K562 (cell line): Measurements from ENCODE around the gene TMF1. TPM values are rescaled to one million over a fixed set of nuclear protein-coding genes. Genes with fewer than 3 reads are reported as not detected.

Experiments used
- CHD2 ChIP-seq: IDR thresholded peaks from 2 replicates; pipeline ENCODE4 v1.6.1; 2011; ENCODE audit warnings: low read depth, low read length
- CTBP1 ChIP-seq: fragments of 450-650 bp; IDR thresholded peaks from 2 replicates; pipeline ENCODE4 v1.6.1; 2016; ENCODE audit warnings: borderline replicate concordance
- ETV1 ChIP-seq: fragments of 450-650 bp; conservative IDR thresholded peaks from 2 replicates; pipeline ENCODE4 v1.6.1; 2016; ENCODE audit warnings: missing genetic modification characterization, control low read depth, low read depth, missing compliant biosample characterization
- ETV5 ChIP-seq: sonication (generic); formaldehyde crosslinking; IDR thresholded peaks from 2 replicates; pipeline ENCODE4 v1.4.0; 2020; ENCODE audit warnings: low read depth, mild to moderate bottlenecking, missing genetic modification reagents
- FOSL1 ChIP-seq: fragments of 200-800 bp; sonication (Bioruptor generic); conservative IDR thresholded peaks from 2 replicates; pipeline ENCODE4 v1.6.1; 2016; ENCODE audit warnings: missing genetic modification characterization, missing compliant biosample characterization
- FOXA3 ChIP-seq, 2 experiments: fragments of 450-650 bp in 1 of 2; sonication (generic) in 1 of 2; formaldehyde crosslinking; IDR thresholded peaks in 1 of 2; conservative IDR thresholded peaks in 1 of 2; 2 replicates each; pipeline versions ENCODE4 v1.4.0 to v1.8.0; 2020 to 2022; ENCODE audit warnings: mild to moderate bottlenecking in 2 of 2, missing genetic modification reagents in 1 of 2
- HCFC1 ChIP-seq: IDR thresholded peaks from 2 replicates; pipeline ENCODE4 v1.6.1; 2012; ENCODE audit warnings: low read depth, low read length, improper control_type of control experiment
- ILK ChIP-seq: fragments of 450-650 bp; IDR thresholded peaks from 2 replicates; pipeline ENCODE4 v1.6.1; 2016; ENCODE audit warnings: missing genetic modification characterization, low read depth, mild to moderate bottlenecking, missing compliant biosample characterization, moderate library complexity, borderline replicate concordance
- MBD2 ChIP-seq: sonication (generic); IDR thresholded peaks from 2 replicates; pipeline ENCODE4 v1.6.1; 2016; ENCODE audit warnings: low read depth, borderline replicate concordance
- NCOA6 ChIP-seq: fragments of 450-650 bp; IDR thresholded peaks from 2 replicates; pipeline ENCODE4 v1.6.1; 2017; ENCODE audit warnings: mild to moderate bottlenecking
- NKRF ChIP-seq: fragments of 450-650 bp; IDR thresholded peaks from 2 replicates; pipeline ENCODE4 v1.6.1; 2016; ENCODE audit warnings: borderline replicate concordance
- SMAD3 ChIP-seq: fragments of 450-650 bp; formaldehyde crosslinking; conservative IDR thresholded peaks from 2 replicates; pipeline ENCODE4 v1.4.0; 2020; ENCODE audit warnings: mild to moderate bottlenecking
- SMARCE1 ChIP-seq: fragments of 450-650 bp; IDR thresholded peaks from 2 replicates; pipeline ENCODE4 v1.7.1; 2016; ENCODE audit warnings: mild to moderate bottlenecking
- ZBTB7A ChIP-seq: IDR thresholded peaks from 2 replicates; pipeline ENCODE4 v1.6.1; 2011; ENCODE audit warnings: low read depth, mild to moderate bottlenecking, low read length, moderate library complexity, borderline replicate concordance; ENCODE audit not compliant: control insufficient read depth
- ZNF395 ChIP-seq: fragments of 200-800 bp; sonication (Bioruptor generic); IDR thresholded peaks from 2 replicates; pipeline ENCODE4 v1.6.1; 2017; ENCODE audit warnings: missing genetic modification characterization, missing compliant biosample characterization
- ZNF707 ChIP-seq: fragments of 250-450 bp; sonication (Bioruptor Pico); conservative IDR thresholded peaks from 2 replicates; pipeline ENCODE4 v1.8.0; 2022; ENCODE audit warnings: inconsistent platforms, mild to moderate bottlenecking, moderate library complexity
- polyA plus RNA-seq, 8 experiments: library from polyadenylated mRNA; depleted of rRNA in 4 of 8; stranded (reverse) in 5 of 8; unstranded in 3 of 8; fragments of >200 nt; fragmentation: Nextera tagmentation in 2 of 8; fragmentation: Illumina TruSeq in 1 of 8; extraction: Ambion mirVana in 2 of 8; extraction: Trizol in 1 of 8; gene quantifications; 2 replicates each; pipeline versions ENCODE4 v1.2.1 to v1.2.3, GENCODE V29; 2011 to 2014; ENCODE audit warnings: inconsistent platforms in 1 of 8, missing spikeins in 1 of 8
- total RNA-seq, 7 experiments: library from RNA; depleted of rRNA in 6 of 7; stranded (reverse); fragments of >200 nt in 6 of 7; fragmentation: Illumina TruSeq in 2 of 7; extraction: Trizol in 2 of 7; gene quantifications; 2 replicates each; pipeline versions ENCODE4 v1.2.1 to v1.2.3, GENCODE V29; 2011 to 2021; ENCODE audit warnings: low replicate concordance in 1 of 7
- TF ChIP-seq, protein P1 (sequence below): IDR thresholded peaks from 2 replicates; pipeline ENCODE4 v1.6.1; 2012; ENCODE audit warnings: low read depth, low read length, improper control_type of control experiment, borderline replicate concordance
- TF ChIP-seq, protein P2 (sequence below), 2 experiments: fragments of 450-650 bp in 1 of 2; IDR thresholded peaks; 2 replicates each; pipeline ENCODE4 v1.6.1; 2011 to 2017; ENCODE audit warnings: low read depth in 2 of 2, antibody characterized with exemption in 1 of 2, borderline replicate concordance in 1 of 2, low read length in 1 of 2, mild to moderate bottlenecking in 1 of 2, mixed read lengths in 1 of 2; ENCODE audit not compliant: control insufficient read depth in 1 of 2

The TMF1 gene
- total and polyA plus RNA-seq, 9 of the 15 experiments (the other 6 are each of a cell fraction or from before 2014, with no cell fraction given), result 3.1 to 13.9 (median 10.3) TPM

GRCh38 chr3:69013253-69014021 lies 38.7 kb downstream of the TMF1 start, which contains the start of gene EOGT (continued):
- TF ChIP-seq NCOA6 (no peak), NKRF (no peak), ZNF707 (CRISPR knock-in tag) (no peak), SMAD3 (CRISPR knock-in tag) (no peak), ZNF395 (CRISPR knock-in tag) (no peak), CTBP1 (peak; percentile 91), SMARCE1 (no peak), MBD2 (no peak), FOSL1 (tag) (0 out of 2 replicates have a peak, but pooled peaks have one; percentile 11), ETV5 (CRISPR knock-in tag) (peak; percentile 84), HCFC1 (peak; percentile 36), FOXA3 (CRISPR knock-in tag; conservative IDR thresholded peaks at IDR 0.05 in 1 of 2, IDR thresholded peaks at IDR 0.05 in 1 of 2) (no peak), ETV1 (tag) (peak; percentile 77), ZBTB7A (peak; percentile 36; the same call in 1 of the 2 replicates), CHD2 (0 out of 2 replicates have a peak, but pooled peaks have one; percentile 31), ILK (tag) (no peak)
- TF ChIP-seq, protein P1, sequence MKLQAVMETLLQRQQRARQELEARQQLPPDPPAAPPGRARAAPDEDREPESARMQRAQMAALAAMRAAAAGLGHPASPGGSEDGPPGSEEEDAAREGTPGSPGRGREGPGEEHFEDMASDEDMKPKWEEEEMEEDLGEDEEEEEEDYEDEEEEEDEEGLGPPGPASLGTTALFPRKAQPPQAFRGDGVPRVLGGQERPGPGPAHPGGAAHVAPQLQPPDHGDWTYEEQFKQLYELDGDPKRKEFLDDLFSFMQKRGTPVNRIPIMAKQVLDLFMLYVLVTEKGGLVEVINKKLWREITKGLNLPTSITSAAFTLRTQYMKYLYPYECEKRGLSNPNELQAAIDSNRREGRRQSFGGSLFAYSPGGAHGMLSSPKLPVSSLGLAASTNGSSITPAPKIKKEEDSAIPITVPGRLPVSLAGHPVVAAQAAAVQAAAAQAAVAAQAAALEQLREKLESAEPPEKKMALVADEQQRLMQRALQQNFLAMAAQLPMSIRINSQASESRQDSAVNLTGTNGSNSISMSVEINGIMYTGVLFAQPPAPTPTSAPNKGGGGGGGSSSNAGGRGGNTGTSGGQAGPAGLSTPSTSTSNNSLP, result no peak
- TF ChIP-seq, protein P2, sequence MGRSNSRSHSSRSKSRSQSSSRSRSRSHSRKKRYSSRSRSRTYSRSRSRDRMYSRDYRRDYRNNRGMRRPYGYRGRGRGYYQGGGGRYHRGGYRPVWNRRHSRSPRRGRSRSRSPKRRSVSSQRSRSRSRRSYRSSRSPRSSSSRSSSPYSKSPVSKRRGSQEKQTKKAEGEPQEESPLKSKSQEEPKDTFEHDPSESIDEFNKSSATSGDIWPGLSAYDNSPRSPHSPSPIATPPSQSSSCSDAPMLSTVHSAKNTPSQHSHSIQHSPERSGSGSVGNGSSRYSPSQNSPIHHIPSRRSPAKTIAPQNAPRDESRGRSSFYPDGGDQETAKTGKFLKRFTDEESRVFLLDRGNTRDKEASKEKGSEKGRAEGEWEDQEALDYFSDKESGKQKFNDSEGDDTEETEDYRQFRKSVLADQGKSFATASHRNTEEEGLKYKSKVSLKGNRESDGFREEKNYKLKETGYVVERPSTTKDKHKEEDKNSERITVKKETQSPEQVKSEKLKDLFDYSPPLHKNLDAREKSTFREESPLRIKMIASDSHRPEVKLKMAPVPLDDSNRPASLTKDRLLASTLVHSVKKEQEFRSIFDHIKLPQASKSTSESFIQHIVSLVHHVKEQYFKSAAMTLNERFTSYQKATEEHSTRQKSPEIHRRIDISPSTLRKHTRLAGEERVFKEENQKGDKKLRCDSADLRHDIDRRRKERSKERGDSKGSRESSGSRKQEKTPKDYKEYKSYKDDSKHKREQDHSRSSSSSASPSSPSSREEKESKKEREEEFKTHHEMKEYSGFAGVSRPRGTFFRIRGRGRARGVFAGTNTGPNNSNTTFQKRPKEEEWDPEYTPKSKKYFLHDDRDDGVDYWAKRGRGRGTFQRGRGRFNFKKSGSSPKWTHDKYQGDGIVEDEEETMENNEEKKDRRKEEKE (IDR thresholded peaks at IDR 0.05; ENCODE audit: borderline replicate concordance in 1 of 2, control insufficient read depth in 1 of 2, low read depth in 2 of 2, low read length in 1 of 2), result no peak
